ENCODE results near the gene GDI1.
A peak's percentile ranks its signal among the peaks of the same experiment; 100 is the strongest.

The GDI1 gene

DNA sequence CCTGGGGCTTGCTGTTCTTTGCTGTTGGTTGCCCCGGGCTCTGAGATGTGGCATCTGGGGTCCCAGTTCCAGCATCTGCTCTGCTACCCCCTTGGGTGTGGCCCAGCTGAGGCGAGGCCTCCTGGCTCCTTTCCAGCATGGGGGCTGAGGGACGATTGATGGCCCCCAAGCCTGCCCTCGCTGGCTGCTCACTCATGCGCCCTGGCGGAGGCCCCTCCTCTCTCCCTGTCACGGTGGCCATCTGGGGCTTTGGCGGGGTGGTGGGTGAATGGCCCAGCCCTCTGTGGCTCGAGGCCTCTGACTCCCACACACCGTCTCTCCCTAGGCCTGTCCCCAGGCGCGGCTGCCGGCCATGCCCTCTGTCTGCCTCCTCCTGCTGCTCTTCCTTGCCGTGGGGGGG lies 22.9 kb downstream of the GDI1 start:
- peak; percentile 38 for DNase-seq (ENCODE audit: low spot score)

DNA sequence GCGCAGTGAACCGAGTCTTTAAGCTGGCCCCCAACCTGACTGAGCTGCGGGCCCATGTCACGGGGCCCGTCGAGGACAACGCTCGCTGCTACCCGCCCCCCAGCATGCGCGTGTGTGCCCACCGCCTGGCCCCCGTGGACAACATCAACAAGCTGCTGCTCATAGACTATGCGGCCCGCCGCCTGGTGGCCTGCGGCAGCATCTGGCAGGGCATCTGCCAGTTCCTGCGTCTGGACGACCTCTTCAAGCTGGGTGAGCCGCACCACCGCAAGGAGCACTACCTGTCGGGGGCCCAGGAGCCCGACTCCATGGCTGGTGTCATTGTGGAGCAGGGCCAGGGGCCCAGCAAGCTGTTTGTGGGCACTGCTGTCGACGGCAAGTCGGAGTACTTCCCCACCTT lies 23.4 kb downstream of the GDI1 start:
- no peak for DNase-seq (ENCODE audit: low spot score)

DNA sequence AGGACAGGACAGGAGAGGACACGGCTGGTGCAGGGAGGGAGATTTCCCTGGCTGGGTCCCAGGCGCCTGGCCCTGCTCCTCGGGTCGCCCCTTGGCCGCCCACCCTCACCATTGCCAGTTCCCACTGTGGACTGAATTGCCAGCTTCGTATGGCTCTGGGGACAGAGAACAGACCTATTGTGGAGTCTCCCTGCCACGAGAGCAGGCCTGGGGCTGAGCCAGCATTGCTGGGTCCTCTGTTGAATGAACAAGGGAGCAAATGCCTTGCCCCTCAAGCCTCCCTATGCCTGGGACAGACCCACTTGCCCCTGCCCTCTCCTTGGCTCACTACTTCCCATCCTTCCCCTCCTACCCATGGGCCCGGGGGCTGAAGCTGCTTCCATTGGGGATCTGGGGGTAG lies 25.4 kb downstream of the GDI1 start:
- DNase-seq (ENCODE audit: low spot score): no peak

DNA sequence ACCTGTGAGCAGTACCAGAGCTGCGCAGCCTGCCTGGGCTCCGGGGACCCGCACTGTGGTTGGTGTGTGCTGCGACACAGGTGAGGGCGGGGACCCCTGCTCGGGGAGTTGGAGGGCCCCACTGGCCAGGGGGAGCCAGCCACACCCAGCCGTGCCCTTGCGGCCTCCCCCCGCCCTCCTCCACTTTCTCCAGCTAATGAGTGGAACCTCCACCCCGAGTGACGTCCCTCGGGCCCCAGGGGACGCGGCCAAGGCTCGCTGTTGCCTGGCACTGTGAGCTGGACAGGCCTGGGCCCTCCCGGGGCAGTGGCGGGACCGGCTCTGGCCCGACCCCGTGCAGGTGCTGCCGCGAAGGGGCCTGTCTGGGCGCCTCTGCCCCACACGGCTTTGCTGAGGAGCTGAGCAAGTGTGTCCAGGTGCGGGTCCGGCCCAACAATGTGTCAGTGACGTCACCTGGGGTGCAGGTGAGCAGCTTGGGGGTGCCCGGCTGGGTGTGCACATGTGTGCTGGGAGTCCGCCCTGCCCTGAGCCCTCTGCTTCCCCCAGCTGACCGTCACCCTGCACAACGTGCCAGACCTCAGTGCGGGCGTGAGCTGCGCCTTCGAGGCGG lies 26.8 kb downstream of the GDI1 start:
- no peak for DNase-seq (ENCODE audit: low spot score)

DNA sequence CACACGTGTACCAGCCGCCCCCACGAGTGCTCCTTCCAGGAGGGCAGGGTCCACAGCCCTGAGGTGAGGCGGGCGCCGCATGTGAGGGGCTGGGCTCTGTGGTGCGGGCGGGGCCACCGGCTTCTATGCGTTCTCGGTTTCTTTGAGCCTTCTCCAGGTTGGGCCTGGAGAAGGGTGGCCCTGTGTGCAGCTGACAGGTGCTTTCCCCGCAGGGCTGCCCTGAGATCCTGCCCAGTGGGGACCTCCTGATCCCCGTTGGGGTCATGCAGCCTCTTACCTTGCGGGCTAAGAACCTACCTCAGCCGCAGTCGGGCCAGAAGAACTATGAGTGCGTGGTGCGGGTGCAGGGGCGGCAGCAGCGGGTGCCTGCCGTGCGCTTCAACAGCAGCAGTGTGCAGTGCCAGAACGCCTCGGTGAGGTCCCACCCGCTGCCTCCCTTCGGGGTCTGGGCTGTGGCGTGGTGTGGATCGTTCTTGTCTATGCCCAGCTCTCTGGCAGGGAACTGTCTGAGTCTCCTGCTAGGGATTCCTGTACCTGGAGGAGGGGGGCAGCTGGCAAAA lies 27.9 kb downstream of the GDI1 start:
- no peak for DNase-seq (ENCODE audit: low spot score)

DNA sequence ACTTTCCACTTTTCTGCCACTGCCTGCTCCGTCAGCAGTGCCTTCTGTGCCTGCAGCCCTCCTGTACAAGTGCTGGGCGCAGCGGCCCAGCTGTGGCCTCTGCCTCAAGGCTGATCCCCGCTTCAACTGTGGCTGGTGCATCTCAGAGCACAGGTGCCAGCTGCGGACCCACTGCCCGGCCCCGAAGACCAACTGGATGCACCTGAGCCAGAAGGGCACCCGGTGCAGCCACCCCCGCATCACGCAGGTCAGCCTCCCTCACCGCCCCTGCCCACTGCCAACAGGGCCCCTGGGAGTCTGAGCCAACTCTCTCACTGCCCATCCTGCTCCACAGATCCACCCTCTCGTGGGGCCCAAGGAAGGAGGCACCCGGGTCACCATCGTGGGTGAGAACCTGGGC lies 28.6 kb downstream of the GDI1 start:
- no peak for DNase-seq (ENCODE audit: low spot score)

DNA sequence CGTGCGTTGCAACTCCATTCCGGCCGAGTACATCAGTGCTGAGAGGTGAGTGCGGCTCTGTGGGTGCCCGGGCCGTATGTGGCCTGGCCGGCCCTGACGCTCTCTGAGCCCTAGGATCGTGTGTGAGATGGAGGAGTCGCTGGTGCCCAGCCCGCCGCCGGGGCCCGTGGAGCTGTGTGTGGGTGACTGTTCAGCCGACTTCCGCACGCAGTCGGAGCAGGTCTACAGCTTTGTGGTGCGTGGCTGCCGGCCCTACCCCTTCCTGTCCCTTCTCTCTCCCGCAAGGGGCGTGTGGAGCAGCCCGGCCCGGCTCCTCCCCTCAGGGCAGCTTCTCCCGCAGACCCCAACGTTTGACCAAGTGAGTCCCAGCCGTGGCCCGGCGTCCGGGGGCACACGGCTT lies 29.1 kb downstream of the GDI1 start:
- no peak for DNase-seq (ENCODE audit: low spot score)

DNA sequence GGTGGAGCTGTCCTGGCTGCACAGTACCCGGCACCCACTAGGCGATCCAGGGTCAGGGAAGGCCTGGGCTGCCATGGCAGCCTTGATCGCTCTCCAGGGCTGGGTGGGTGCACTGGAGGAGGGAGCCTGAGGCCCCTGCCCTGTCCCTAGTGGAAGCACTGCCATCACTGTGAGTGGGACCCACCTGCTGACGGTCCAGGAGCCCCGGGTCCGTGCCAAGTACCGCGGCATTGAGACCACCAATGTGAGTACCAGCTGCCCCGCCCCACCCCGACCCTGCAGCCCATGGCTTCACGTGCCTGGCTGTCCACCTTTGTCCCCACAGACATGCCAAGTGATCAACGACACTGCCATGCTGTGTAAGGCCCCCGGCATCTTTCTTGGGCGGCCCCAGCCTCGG lies 30.0 kb downstream of the GDI1 start:
- DNase-seq (ENCODE audit: low spot score): no peak

DNA sequence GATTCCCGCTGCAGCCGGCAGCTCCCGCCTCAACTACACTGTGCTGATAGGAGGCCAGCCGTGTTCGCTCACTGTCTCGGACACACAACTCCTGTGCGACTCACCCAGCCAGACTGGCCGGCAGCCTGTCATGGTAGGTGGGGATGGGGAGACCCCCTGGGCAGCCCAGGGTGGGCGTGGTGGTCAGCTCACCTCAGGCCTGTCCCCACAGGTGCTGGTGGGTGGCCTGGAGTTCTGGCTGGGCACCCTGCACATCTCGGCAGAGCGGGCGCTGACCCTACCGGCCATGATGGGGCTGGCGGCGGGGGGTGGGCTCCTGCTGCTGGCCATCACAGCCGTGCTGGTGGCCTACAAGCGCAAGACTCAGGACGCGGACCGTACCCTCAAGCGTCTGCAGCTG lies 30.6 kb downstream of the GDI1 start:
- DNase-seq (ENCODE audit: low spot score): no peak

DNA sequence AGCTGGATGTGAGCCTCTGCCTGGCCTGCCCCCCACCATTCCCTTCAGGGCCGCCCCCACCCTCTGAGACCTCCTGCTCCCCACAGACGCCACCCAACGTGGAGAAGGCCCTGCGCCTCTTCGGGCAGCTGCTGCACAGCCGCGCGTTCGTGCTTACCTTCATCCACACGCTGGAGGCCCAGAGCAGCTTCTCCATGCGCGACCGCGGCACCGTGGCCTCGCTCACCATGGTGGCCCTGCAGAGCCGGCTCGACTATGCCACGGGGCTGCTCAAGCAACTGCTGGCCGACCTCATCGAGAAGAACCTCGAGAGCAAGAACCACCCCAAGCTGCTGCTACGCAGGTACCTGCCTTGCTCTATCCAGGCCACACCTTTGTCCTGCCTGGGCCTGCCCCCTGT lies 31.3 kb downstream of the GDI1 start:
- DNase-seq (ENCODE audit: low spot score): no peak

DNA sequence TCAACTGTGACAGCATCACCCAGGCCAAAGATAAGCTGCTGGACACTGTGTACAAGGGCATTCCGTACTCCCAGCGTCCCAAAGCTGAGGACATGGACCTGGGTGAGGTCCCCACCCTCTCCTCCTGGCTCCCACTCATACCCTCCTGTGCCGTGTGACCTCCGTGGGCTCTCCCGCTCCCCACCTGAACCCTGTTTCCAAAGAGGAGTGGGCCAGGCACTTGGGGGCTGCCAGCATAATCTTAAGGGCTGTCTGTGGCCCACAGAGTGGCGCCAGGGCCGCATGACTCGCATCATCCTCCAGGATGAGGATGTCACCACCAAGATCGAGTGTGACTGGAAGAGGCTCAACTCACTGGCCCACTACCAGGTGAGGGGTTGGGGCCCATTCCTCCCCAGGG lies 32.2 kb downstream of the GDI1 start:
- DNase-seq (ENCODE audit: low spot score): no peak

DNA sequence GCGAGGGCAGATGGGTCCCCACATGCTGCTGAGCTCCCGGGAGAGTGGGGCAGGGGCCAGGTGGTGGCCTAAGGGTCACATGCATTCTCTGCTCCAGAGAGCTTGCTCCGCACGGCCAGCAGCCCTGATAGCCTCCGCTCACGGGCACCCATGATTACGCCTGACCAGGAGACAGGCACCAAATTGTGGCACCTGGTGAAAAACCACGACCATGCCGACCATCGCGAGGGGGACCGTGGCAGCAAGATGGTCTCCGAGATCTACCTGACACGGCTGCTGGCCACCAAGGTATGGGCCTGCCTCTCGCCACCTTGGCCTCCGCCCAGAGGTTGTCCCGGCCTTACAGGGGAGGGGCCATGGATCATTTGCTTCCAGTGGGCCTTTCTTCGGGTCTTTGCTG lies 32.9 kb downstream of the GDI1 start:
- DNase-seq (ENCODE audit: low spot score): no peak

DNA sequence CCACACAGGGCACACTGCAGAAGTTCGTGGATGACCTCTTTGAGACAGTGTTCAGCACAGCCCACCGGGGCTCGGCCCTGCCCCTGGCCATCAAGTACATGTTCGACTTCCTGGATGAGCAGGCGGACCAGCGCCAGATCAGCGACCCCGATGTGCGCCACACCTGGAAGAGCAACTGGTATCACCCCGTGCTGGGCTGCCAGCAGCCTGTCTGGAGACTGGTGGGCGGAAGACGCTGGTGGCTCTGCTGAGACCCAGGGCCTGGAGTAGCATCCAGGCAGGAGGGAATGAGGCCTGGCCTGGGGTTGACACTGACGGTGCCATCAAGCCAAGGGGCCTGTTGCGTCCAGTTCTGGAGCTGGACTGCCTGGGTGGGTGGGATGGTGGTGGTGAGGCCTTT lies 33.5 kb downstream of the GDI1 start:
- no peak for DNase-seq (ENCODE audit: low spot score)

DNA sequence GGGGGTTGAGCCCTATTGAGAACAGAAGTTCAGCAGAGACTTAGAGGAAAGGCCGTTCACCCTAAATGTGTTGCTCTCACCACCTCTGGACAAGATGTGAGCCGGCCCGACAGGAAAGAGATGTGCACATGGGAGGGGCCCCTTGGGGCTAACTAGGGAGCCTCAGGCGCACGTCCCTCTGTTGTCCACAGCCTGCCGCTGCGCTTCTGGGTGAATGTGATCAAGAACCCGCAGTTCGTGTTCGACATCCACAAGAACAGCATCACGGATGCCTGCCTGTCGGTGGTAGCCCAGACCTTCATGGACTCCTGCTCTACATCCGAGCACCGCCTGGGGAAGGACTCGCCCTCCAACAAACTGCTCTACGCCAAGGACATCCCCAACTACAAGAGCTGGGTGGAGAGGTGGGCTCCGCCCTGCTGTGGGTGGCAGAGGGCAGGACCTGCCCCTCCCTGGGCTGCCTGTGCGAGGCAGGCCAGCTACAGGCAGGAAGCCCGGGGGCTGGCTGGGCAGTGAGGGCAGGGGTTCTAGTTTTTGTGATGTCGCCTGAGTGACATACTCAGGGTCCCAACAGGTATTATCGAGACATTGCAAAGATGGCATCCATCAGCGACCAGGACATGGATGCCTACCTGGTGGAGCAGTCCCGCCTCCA lies 34.1 kb downstream of the GDI1 start:
- DNase-seq (ENCODE audit: low spot score): no peak

DNA sequence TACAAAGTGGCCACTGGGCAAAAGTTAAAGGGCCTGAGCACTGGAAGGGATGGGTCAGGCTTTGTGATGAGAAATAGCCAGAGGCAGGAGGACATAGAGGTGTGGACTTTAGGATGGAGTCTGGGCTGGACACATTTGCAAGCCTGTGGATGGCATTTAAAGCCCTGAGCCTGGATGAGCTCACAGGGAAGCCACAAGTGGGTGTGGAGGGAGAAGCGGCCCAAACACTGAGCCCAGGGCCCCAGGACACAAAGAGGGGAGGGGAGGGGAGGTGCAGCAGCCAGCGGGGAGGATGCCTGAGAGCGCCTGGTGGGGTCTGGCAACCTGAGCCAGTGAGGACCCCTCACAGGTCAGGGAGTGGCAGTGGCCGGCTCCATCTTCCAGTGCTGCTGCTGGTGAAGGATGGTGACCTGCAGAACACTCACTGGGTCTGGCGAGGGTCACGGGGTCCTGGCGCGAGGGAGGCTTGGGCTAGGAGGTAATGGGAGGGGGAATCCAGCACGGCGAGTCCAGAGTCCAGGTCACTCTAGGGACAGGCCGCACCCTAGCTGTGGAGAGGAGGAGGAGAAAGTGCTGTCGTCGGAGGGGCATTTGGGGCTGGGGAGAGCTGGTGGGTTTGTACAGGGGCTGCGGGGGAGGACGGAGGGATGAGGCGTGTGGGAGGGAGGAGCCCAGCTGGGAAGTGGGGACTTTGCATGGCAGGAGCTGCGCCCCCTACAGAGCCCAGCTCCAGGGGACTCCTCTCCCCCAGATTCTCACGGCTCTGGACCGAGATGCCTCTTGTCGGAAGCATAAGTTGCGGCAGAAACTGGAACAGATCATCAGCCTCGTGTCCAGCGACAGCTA lies 35.1 kb downstream of the GDI1 start:
- no peak for DNase-seq (ENCODE audit: low spot score)

DNA sequence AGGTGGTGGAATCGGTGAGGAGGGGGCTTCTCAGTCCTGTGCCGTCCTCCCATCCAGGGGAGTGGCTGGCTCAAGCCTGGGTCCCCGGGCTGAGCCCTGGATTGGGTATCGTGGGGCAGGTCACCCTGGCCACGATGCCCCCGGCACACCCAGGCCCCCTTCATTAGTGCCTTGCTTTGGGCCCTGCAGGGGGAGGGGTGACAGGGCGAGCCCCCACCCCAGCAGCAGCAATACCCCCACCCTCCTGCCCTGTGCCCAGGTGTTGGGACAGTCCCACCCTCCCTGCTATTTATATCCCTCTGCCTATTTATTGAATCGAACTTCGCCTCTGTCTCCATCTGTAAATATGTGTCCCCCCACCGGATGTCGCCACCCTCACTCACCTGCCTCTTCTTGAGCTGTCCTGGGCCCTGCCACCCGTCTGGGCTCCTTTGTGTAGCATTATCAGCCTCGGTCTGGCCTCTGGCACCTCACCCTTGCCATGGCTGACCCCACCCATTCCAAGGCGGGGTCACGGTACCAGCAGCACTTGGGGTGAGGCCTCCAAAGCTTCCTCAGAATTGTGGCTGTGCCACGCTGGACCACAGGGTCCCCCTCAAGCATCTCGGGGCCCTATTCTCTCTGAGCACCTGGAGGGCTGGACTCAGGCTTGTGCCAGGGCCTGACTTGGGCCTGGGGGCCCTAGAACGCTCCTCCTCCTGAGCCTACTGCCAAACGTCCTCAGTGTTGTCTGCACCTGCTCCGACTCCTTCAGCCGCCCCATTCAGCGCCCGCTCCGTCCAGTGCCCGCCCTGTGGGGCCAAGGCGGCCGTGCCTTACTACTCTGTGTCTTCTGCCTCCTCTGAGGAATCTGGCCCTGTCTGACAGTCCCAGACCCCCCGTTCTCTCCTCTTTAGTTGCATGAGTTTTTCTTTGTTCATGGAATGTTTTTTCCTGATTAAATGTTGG lies 36.0 kb downstream of the GDI1 start:
- DNase-seq (ENCODE audit: low spot score): no peak

DNA sequence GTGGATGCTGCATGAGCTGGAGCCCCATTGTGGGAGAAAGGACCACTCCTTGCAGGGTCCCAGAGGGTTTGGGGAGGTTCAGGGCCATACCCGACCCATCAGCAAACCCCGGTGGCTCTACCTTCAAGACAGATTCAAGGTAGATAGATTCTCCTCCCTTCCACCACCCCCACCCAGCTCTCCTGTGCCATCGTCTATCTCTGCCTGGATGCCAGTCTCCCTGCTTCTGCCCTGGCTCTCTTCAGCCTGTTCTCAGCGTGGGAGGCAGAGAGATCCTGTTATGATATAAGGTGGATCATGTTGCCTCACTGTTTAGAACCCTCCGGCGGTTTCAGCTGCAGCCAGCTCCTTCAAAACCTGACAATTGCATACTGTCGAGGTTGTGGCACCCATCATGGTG lies 36.7 kb downstream of the GDI1 start:
- no peak for DNase-seq (ENCODE audit: low spot score)

DNA sequence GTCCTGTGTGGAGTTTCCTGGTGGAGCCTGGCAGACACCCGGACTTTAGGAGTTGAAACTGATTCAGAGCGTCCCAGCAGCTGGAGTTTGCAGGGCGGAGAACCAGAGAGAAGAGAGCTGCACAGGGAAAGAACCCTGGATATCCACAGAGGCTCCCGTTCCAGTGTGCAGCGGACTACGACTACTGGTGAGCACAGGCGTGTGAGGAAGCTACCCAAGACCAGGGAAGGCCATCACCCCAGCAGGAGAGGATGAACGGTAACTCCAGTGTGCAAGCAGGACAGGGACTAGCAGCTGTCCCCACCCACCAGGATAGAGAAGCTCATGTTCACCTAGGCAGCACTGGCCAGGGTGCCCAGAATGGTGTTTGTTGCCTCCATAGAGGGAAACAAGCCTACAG lies 39.9 kb downstream of the GDI1 start:
- DNase-seq (ENCODE audit: low spot score): no peak

DNA sequence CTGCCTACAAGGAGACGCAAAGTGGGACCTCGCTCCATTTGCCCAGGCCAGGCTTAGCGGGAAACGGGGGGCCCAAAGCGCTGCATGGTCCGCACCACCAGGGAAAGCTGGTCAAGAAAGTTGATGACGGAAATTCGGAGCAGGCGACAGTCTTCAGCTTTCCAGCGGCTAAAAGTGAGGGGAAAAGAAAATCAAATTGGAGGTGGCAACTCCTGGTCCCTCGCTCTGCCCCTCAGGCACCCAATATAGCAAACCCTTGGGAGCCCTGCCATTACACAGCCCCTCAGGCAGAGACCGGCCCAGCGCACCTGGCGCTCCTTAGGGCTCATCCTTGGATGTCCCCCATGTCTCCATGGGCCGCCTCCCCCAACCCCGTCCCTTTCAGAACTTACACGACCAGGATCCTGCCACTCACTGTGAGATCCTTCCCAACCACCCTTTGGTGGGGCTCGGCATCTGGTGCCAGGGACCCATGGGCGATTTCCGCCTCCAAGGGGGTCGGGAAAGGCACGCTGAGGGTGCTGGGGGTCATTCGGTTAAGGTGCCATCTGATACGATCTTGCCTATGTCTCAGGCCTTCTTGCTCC lies 41.0 kb downstream of the GDI1 start:
- no peak for DNase-seq (ENCODE audit: low spot score)

DNA sequence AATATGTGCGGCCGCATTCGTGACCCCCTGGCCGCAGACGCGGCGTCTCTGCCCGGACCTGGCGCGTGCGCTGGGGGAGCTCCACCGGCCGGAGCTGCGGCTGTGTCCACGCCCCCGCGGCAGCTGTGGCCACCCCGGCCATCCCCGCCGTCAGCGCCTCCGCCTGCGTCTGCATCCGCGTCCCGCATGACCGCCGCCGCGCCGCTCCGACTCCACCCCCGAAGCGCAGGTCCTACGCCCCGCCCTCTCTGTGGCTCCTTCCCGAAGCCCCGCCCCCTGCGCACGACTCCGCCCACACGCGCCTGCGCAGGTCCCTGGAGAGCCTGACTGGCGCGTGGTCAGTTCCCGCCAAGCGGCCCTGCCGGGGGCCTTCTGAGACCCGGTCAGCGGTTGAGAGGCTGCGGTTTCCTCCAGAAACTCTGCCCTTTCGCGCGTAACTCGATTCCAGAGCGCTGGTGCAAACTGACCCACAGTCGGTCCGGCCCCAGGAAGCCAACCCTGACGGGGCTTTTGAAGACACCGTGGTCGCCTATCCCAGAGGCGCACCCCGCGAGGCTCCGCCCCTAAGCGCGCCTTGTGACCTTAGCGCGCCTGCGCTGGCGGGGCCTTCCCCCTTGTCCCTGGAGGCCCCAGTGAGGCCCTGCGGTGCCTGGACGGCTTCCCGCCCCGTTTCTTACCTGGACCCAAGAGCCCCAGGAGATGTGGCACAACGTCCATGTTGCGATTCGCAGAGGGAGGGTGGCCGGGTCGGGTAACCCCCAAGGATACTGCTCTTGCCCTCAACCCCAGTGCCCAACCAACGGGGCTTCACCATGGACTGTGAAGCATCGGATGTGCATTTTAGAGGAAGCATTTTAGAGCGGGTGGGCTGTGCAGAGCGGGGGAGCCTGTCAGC lies 42.0 kb downstream of the GDI1 start, which contains the start of gene LAGE3:
LAGE3 (minus strand) TSS at position 554 of the 895 bp plus-strand sequence; CDS start at position 188, 366 bp downstream.
- peak; percentile 79 for DNase-seq (ENCODE audit: low spot score)
